Natural killer cell treated with Interleukin-12 subunit alpha and Interleukin-12 subunit beta and Interleukin-15 and Interleukin-18, amount 100 ng/mL, for 72 hours (primary cell): ENCODE results near the gene TENT4A. TPM values are rescaled to one million over a fixed set of nuclear protein-coding genes. Genes with fewer than 3 reads are reported as not detected.
A peak's percentile ranks its signal among the peaks of the same experiment; 100 is the strongest.

ENCODE experiments used
- ATAC-seq, 2 donors: fragments of 150-1000 bp; cut with Tn5 transposase in 1 of 2; sonication (Bioruptor Pico), chemical (Tn5 transposase) in 1 of 2; 2 replicates each; pipeline ENCODE4 v1.10.0; 2021
- DNase-seq: peaks from one replicate; pipeline ENCODE4 v3.0.0; 2022; ENCODE audit warnings: low spot score
- H3K27ac Mint-ChIP-seq, 2 donors: 1 replicate in 1 of 2; 2 replicates in 1 of 2; pipeline ENCODE4 v1.8.0; 2022; ENCODE audit warnings: mixed read lengths in 2 of 2, mild to moderate bottlenecking in 1 of 2, moderate library complexity in 1 of 2
- H3K27me3 Mint-ChIP-seq, 2 donors: 1 replicate in 1 of 2; 2 replicates in 1 of 2; pipeline ENCODE4 v1.8.0; 2022; ENCODE audit warnings: mixed read lengths in 2 of 2
- H3K36me3 Mint-ChIP-seq: one replicate; pipeline ENCODE4 v1.8.0; 2022; ENCODE audit warnings: mixed read lengths
- H3K4me1 Mint-ChIP-seq, 2 donors: 1 replicate in 1 of 2; 2 replicates in 1 of 2; pipeline ENCODE4 v1.8.0; 2022; ENCODE audit warnings: low read depth in 2 of 2, mixed read lengths in 2 of 2, mild to moderate bottlenecking in 1 of 2
- H3K4me3 Mint-ChIP-seq: one replicate; pipeline ENCODE4 v1.8.0; 2022; ENCODE audit warnings: mixed read lengths
- H3K9me3 Mint-ChIP-seq: 2 replicates; pipeline ENCODE4 v1.8.0; 2022; ENCODE audit warnings: mixed read lengths
- total RNA-seq, 2 donors: library from RNA; stranded (reverse); gene quantifications; one replicate each; pipeline ENCODE4 v1.2.3, GENCODE V29; 2022

TENT4A gene
- total RNA-seq, 2 donors from 2014 or later: 37.8 to 69.9 TPM

- no peak for ATAC-seq
- DNase-seq: no peak
- Mint-ChIP-seq H3K36me3 (no peaks in the 10 kb centered on the region), H3K27me3 (no peaks in the 10 kb centered on the region), H3K27ac (peak overlapping the region; percentile 61), H3K4me3 (peak overlapping the region; percentile 93), H3K4me1 (peaks cover 57 to 63% of the 10 kb centered on the region in 2 donors), H3K9me3 (no peaks in the 10 kb centered on the region)
Measured at GRCh38 chr5:6716629-6717149, 3.5 kb downstream of the TENT4A start.

GRCh38 chr5:6717247-6717646 is 4.0 kb downstream of the TENT4A start:
- Mint-ChIP-seq H3K27me3 (no peaks in the 10 kb centered on the region), H3K36me3 (no peaks in the 10 kb centered on the region), H3K4me1 (peaks cover 56 to 65% of the 10 kb centered on the region in 2 donors), H3K27ac (peak overlapping the region in 1 of 2 donors; percentile 61), H3K4me3 (peak overlapping the region; percentile 93), H3K9me3 (no peaks in the 10 kb centered on the region)
- no peak for ATAC-seq
- DNase-seq: no peak

- ATAC-seq: no peak
- H3K27me3 Mint-ChIP-seq: no peaks in the 10 kb centered on the region
- peaks cover 60 to 70% of the 10 kb centered on the region in 2 donors for H3K4me1 Mint-ChIP-seq
- peak overlapping the region in 1 of 2 donors; percentile 61 for H3K27ac Mint-ChIP-seq
- DNase-seq: no peak
- H3K9me3 Mint-ChIP-seq: no peaks in the 10 kb centered on the region
- no peaks in the 10 kb centered on the region for H3K36me3 Mint-ChIP-seq
- H3K4me3 Mint-ChIP-seq: no peak overlapping the region
Measured at GRCh38 chr5:6717687-6718086, 4.5 kb downstream of the TENT4A start.

- Mint-ChIP-seq H3K4me1 (peaks cover 61 to 71% of the 10 kb centered on the region in 2 donors), H3K9me3 (no peaks in the 10 kb centered on the region), H3K27ac (no peak overlapping the region), H3K36me3 (no peaks in the 10 kb centered on the region), H3K27me3 (no peaks in the 10 kb centered on the region), H3K4me3 (peak overlapping the region; percentile 20)
- ATAC-seq (no peak), DNase-seq (no peak)
Measured at GRCh38 chr5:6718161-6718681, 5.0 kb downstream of the TENT4A start.

GRCh38 chr5:6718718-6719117 is 5.5 kb downstream of the TENT4A start:
- no peak overlapping the region for H3K4me3 Mint-ChIP-seq

GRCh38 chr5:6719417-6719816 is 6.2 kb downstream of the TENT4A start:
- no peak for ATAC-seq
- H3K9me3 Mint-ChIP-seq: no peaks in the 10 kb centered on the region

More at GRCh38 chr5:6718718-6719117, 5.5 kb downstream of the TENT4A start:
- Mint-ChIP-seq H3K4me1 (peaks cover 66 to 76% of the 10 kb centered on the region in 2 donors), H3K27me3 (no peaks in the 10 kb centered on the region), H3K36me3 (no peaks in the 10 kb centered on the region), H3K27ac (no peak overlapping the region), H3K9me3 (no peaks in the 10 kb centered on the region)
- ATAC-seq (no peak), DNase-seq (no peak)

GRCh38 chr5:6719896-6720560 is 6.8 kb downstream of the TENT4A start:
- ATAC-seq: no peak

More at GRCh38 chr5:6719417-6719816, 6.2 kb downstream of the TENT4A start:
- Mint-ChIP-seq H3K4me3 (no peak overlapping the region), H3K27me3 (no peaks in the 10 kb centered on the region), H3K4me1 (peaks cover 71 to 83% of the 10 kb centered on the region in 2 donors), H3K27ac (no peak overlapping the region), H3K36me3 (no peaks in the 10 kb centered on the region)
- DNase-seq: no peak

GRCh38 chr5:6720561-6720921 is 7.3 kb downstream of the TENT4A start:
- H3K27me3 Mint-ChIP-seq: no peaks in the 10 kb centered on the region
- peak overlapping the region; percentile 77 to 85 for H3K27ac Mint-ChIP-seq
- H3K4me1 Mint-ChIP-seq: peaks cover 73 to 87% of the 10 kb centered on the region in 2 donors
- DNase-seq: no peak
- H3K4me3 Mint-ChIP-seq: peak overlapping the region; percentile 22
- no peaks in the 10 kb centered on the region for H3K36me3 Mint-ChIP-seq
- no peak for ATAC-seq
- H3K9me3 Mint-ChIP-seq: no peaks in the 10 kb centered on the region

More at GRCh38 chr5:6719896-6720560, 6.8 kb downstream of the TENT4A start:
- peak overlapping the region; percentile 22 for H3K4me3 Mint-ChIP-seq
- no peak for DNase-seq
- peaks cover 74 to 88% of the 10 kb centered on the region in 2 donors for H3K4me1 Mint-ChIP-seq
- no peaks in the 10 kb centered on the region for H3K9me3 Mint-ChIP-seq
- no peaks in the 10 kb centered on the region for H3K36me3 Mint-ChIP-seq
- H3K27me3 Mint-ChIP-seq: no peaks in the 10 kb centered on the region
- peak overlapping the region; percentile 28 to 33 for H3K27ac Mint-ChIP-seq

GRCh38 chr5:6721442-6721841 is 8.2 kb downstream of the TENT4A start:
- H3K36me3 Mint-ChIP-seq: no peaks in the 10 kb centered on the region
- DNase-seq (no peak), ATAC-seq (no peak)

GRCh38 chr5:6722015-6722414 is 8.8 kb downstream of the TENT4A start:
- H3K4me3 Mint-ChIP-seq: peak overlapping the region; percentile 80
- ATAC-seq (peak in 1 of 2 donors; percentile 34), DNase-seq (no peak)
- peaks cover 69 to 85% of the 10 kb centered on the region in 2 donors for H3K4me1 Mint-ChIP-seq
- peak overlapping the region; percentile 77 to 85 for H3K27ac Mint-ChIP-seq
- no peaks in the 10 kb centered on the region for H3K9me3 Mint-ChIP-seq
- H3K36me3 Mint-ChIP-seq: no peaks in the 10 kb centered on the region
- H3K27me3 Mint-ChIP-seq: no peaks in the 10 kb centered on the region

More at GRCh38 chr5:6721442-6721841, 8.2 kb downstream of the TENT4A start:
- Mint-ChIP-seq H3K4me1 (peaks cover 68 to 85% of the 10 kb centered on the region in 2 donors), H3K9me3 (no peaks in the 10 kb centered on the region), H3K4me3 (peak overlapping the region; percentile 80), H3K27ac (peak overlapping the region; percentile 77 to 85), H3K27me3 (no peaks in the 10 kb centered on the region)

GRCh38 chr5:6723122-6723815 is 10.0 kb downstream of the TENT4A start:
- peak overlapping the region in 1 of 2 donors; percentile 19 for H3K27ac Mint-ChIP-seq
- H3K4me1 Mint-ChIP-seq: peaks cover 70 to 84% of the 10 kb centered on the region in 2 donors
- no peaks in the 10 kb centered on the region for H3K27me3 Mint-ChIP-seq
- no peaks in the 10 kb centered on the region for H3K9me3 Mint-ChIP-seq
- no peak overlapping the region for H3K4me3 Mint-ChIP-seq
- no peaks in the 10 kb centered on the region for H3K36me3 Mint-ChIP-seq
- no peak for DNase-seq
- ATAC-seq: no peak

- ATAC-seq (no peak), DNase-seq (no peak)
- Mint-ChIP-seq H3K4me3 (no peak overlapping the region), H3K36me3 (no peaks in the 10 kb centered on the region), H3K9me3 (no peaks in the 10 kb centered on the region), H3K27ac (peak overlapping the region in 1 of 2 donors; percentile 19), H3K27me3 (no peaks in the 10 kb centered on the region), H3K4me1 (peaks cover 66 to 78% of the 10 kb centered on the region in 2 donors)
Measured at GRCh38 chr5:6723816-6724300, 10.6 kb downstream of the TENT4A start.

GRCh38 chr5:6724321-6724929 is 11.2 kb downstream of the TENT4A start:
- H3K4me3 Mint-ChIP-seq: no peak overlapping the region
- no peaks in the 10 kb centered on the region for H3K9me3 Mint-ChIP-seq
- no peak for ATAC-seq
- no peak for DNase-seq
- peak overlapping the region in 1 of 2 donors; percentile 19 for H3K27ac Mint-ChIP-seq
- H3K36me3 Mint-ChIP-seq: no peaks in the 10 kb centered on the region
- H3K4me1 Mint-ChIP-seq: peaks cover 67 to 77% of the 10 kb centered on the region in 2 donors
- no peaks in the 10 kb centered on the region for H3K27me3 Mint-ChIP-seq
